Cardiac ventricle fibroblast (primary cell): ENCODE measurements around the gene TRERF1. TPM values are rescaled to one million over a fixed set of nuclear protein-coding genes. Genes with fewer than 3 reads are reported as not detected.

ENCODE experiments used
- total RNA-seq: library from RNA; depleted of rRNA; stranded (reverse); fragments of >200 nt; gene quantifications from 2 replicates; pipeline ENCODE4 v1.2.3, GENCODE V29; 2015

The TRERF1 gene
- total RNA-seq: 3.6 and 4.6 TPM in 2 replicates

DNA sequence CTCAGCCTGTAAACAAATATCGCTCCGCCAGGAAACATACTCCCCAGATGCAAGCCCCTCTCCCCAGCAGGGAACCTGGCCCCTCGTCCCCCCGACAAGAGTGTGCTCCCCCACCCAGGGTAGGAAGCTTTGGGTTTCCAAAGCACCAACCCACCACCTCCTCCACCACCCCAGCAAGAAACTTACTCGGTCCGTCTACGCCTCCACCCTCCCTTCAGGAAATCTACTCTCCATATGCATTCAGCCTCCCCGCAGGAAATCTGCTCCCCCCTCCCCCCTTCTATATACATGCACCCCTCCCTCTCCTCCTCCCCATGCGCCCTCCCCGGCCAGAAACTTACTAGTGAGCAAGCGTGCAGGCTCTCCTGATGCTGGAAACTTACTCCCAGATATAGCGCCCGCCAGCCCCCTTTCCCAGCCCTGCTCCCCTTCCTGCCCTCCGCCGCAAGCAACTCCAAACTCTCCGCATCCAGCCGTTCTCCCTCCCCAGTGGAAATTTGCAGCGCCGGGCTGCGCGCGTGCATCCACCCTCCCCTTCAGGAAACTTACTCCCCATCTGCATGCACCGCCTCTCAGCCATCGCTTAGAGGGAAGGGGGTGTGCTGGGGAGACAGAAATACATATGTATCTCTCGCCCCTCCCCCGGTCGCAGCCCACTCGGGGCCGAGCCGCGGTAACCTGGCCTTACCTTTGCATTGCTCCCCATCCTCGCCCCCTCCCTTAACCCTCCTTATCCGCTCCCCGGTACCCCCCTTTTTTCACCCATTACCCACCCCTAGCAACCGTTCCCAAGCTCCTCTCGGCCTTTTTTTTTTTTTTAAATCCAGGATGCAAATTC, at the start of gene TRERF1:
TSS of gene TRERF1 (minus strand) at position 594 of the 838 bp plus-strand sequence. CDS start 182,336 bp downstream, outside the sequence.

GRCh38 chr6:42217519-42218367, 234.0 kb downstream of the TRERF1 start, which contains the start of gene MRPS10:
MRPS10 (minus strand) TSS chr6:42217861; CDS start chr6:42217849, 12 bp downstream.

Other genes starting within 250 kb of the TRERF1 start
- 18.2 and 25.0 TPM in 2 replicates for gene MRPS10, start 234.1 kb downstream of the TRERF1 start, total RNA-seq
- gene UBR2, start 112.1 kb upstream of the TRERF1 start, total RNA-seq: 15.8 and 16.2 TPM in 2 replicates